Measurements from ENCODE around the gene NPIPB5.
"Not testable (repeated sequence)": the region's sequence is repeated elsewhere in the genome, so short reads cannot be mapped to it uniquely, and the experiment has no call there.

Gene NPIPB5

DNA sequence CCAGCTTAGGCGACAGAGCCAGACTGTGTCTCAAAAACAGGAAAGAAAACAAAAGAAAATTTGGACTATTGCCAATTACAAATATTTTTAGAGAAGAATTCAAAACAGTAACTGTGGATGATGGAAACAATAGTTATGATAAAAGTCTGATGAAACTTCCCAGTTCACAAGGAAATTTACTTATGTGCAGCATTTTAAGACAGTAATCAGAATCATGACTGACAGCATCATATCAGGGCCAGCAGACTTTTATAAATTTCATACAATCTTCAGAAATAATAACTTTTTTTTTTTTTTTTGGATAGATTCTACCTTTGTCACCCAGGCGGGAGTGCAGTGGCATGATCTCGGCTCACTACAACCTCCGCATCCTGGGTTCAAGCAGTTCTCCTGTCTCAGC lies at the start of gene NPIPB5:
TSS of gene NPIPB5 (plus strand) at position 301 of the 400 bp plus-strand sequence. CDS start 2,911 bp downstream, outside the sequence.
- DNase-seq, result not testable (repeated sequence)

DNA sequence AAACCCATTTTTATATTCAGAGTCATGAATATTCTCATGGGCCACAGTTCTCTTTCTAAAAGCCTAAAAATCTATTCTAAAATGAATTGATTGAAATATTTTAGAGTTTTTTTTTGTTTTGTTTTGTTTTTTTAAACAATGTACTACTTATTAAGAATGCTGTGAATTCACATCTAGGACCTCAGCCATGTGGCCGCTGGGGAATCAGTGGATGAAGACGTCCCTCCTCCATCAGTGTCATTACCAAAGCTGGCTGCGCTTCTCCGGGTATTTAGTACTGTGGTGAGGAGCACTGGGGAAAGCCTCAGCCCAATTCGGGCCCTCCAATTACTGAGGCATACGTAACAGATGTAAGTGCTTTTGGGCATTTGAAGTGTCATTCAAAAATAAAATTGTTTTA lies 41.8 kb upstream of the NPIPB5 start:
- not testable (repeated sequence) for DNase-seq

DNA sequence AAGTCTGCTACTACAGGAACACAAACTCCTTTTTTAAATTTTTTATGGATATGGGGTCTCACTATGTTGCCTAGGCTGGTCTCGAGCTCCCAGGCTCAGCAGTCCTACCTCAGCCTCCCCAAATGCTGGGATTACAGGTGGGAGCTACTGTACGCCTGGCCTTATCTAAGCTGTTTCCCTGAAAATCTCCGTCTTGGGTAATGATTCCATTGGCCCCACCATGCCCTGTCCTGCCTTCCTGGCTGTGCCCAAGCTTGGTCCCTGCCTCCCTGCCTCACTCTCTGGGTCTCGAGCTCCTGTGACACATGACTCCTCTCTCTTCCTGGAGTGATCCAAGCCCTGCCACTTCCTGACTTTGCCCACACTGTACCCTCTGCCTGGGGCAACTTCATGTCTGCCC lies 27.3 kb downstream of the NPIPB5 start:
- DNase-seq, result not testable (repeated sequence)

DNA sequence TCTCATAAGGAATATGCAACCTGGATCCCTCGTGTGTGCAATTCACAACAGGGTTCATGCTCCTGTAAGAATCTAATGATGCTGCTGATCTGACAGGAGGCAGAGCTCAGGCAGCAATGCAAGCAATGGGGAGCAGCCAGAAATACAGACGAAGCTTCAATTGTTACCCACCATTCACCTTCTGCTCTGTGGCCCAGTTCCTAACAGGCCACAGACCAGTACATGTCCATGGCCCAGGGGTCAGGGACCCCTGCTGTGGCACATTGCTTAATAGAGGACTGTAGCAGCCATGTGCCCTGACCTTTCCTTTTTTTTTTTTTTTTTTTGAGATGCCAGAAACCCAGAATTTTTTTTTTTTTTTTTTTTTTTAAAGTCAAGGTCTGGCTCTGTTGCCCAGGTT lies 34.1 kb downstream of the NPIPB5 start:
- not testable (repeated sequence) for DNase-seq

DNA sequence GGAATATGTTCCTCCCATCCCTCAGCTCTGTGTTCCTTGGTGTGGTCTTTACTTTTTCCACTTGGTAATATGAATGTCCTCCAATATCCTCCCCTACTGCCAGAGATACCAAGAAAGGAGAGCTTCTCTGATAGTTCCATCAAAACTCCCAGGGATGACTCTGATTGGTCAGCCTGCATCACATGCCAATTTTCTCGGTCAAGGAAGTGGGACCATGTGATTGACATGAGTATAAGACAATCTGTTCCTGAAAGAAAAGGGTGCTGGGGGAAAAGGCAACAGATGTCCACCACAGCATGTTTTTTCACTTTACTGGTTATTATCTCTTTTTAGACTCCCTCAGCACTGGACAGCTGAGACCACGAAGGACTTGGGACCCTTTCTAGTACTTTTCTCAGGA lies 35.9 kb downstream of the NPIPB5 start:
- not testable (repeated sequence) for DNase-seq

DNA sequence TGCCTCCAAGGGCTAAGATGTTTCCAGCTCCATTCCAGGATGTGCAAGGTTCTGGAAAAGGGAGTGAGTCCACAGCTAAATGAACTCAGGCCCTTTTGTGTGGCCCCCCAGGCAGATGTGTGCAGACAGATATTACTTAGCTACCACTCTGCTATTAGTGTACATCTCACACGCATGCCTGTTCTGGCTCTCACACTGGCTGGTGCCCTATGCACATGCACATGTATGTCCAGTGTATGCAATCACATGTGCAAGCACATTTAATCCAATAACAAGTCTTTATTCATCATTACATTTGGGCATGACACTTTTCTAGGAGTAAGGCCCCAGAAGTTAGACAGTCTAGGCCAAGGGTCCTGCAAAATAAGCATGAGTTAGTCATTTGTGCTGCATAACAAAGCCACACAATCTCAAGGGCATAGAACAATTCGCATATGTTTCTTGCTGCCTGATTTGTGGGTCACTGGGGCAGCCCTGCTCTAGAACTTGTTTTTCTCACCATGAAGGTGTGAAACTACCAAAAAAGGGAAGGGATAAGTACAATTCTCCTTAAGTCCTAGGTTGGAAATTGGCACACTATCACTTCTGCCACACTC lies 36.6 kb downstream of the NPIPB5 start:
- not testable (repeated sequence) for DNase-seq

DNA sequence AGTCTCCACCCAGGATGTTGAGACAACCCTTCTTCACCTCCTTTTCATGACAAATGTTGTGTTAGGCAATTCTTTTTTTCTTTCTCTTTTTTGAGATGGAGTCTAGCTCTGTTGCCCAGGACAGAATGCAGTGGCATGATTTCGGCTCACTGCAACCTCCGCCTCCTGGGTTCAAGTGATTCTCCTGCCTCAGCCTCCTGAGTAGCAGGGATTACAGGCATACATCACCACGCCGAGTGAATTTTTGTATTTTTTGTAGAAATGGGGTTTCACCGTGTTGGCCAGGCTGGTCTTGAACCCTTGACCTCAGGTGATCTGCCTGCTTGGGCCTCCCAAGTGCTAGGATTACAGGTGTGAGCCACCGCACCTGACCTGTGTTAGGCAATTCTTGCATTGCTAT lies 39.2 kb downstream of the NPIPB5 start:
- DNase-seq, result not testable (repeated sequence)

DNA sequence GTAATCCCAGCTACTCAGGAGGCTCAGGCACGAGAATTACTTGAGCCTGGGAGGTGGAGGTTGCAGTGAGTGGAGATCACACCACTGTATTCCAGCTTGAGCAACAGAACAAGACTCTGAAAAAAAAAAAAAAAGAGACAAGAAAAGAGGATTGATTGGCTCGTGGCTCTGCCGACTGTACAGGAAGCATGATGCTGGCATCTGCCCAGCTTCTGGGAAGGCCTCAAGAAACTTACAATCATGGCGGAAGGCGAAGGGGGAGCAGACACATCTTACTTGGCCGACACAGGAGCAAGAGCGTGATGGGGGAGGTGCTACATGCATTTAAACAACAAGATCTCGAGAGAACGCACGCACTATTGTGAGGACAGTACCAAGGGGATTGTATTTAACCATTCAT lies 40.5 kb downstream of the NPIPB5 start:
- not testable (repeated sequence) for DNase-seq

DNA sequence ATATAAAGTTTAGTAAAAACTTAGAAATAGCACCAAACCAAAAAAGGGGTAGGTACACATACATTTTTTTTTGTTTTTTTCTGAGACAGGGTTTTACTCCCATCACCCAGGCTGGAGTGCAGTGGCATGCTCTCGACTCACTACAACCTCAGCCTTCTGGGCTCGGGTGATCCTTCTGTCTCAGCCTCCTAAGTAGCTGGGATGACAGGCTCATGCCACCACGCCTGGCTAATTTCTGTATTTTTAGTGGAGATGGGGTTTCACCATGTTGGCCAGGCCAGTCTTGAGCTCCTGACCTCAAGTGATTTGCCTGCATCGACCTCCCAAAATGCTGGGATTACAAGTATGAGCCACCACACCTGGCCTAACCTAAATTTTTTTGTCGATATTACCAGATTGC lies 41.0 kb downstream of the NPIPB5 start:
- not testable (repeated sequence) for DNase-seq

DNA sequence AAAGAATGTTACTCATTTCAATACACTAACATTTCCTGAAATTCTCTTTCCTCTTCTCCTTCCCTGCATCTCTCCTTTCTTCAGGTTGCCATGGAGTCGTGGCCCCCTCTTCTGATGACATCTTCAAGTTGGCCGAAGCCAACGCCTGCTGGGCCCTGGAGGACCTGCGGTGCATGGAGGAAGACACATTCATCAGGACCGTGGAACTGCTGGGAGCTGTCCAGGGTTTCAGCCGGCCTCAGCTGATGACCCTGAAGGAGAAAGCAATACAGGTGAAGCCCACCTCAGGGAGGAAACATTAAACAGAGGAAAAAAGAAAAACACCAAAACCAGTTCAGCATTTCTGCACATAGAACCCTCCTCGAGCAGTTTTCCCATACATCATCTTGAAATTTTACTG lies 46.1 kb downstream of the NPIPB5 start:
- DNase-seq, result not testable (repeated sequence)

Data from stimulated activated CD4-positive, alpha-beta T cell treated with anti-CD3 and anti-CD28 coated beads, Interleukin-12 subunit alpha, Interleukin-12 subunit beta, amount 100 ng/mL, for 4 hours (primary cell).